ES-I3 (cell line): ENCODE data around the gene CXCR3.
"Not testable (repeated sequence)": the region's sequence is repeated elsewhere in the genome, so short reads cannot be mapped to it uniquely, and the experiment has no call there.

Source experiments
- H3K36me3 ChIP-seq: 2 replicates; pipeline ENCODE4 v1.6.1; 2013; ENCODE audit warnings: mild to moderate bottlenecking, low read length, control low read depth, moderate library complexity; ENCODE audit not compliant: insufficient read depth
- H3K4me1 ChIP-seq: 2 replicates; pipeline ENCODE4 v1.6.1; 2013; ENCODE audit warnings: mild to moderate bottlenecking, control low read depth, low read length; ENCODE audit not compliant: insufficient read depth
- H3K9ac ChIP-seq: 2 replicates; pipeline ENCODE4 v1.6.1; 2013; ENCODE audit warnings: low read depth, mild to moderate bottlenecking, low read length, moderate library complexity
- H3K9me3 ChIP-seq: 2 replicates; pipeline ENCODE4 v1.6.1; 2013; ENCODE audit warnings: mild to moderate bottlenecking, low read length, moderate library complexity; ENCODE audit not compliant: control insufficient read depth, insufficient read depth

Gene CXCR3

GRCh38 chrX:71653344-71653743, 35.0 kb upstream of the CXCR3 start:
- H3K4me1 ChIP-seq = no peaks in the 10 kb centered on the region
- no peak overlapping the region for H3K9ac ChIP-seq
- H3K36me3 ChIP-seq = no peaks in the 10 kb centered on the region
- no peaks in the 10 kb centered on the region for H3K9me3 ChIP-seq

GRCh38 chrX:71652405-71652804, 34.1 kb upstream of the CXCR3 start:
- Histone ChIP-seq H3K9me3 (no peaks in the 10 kb centered on the region), H3K36me3 (no peaks in the 10 kb centered on the region), H3K9ac (no peak overlapping the region), H3K4me1 (no peaks in the 10 kb centered on the region)

- Histone ChIP-seq H3K4me1 (no peaks in the 10 kb centered on the region), H3K9ac (no peak overlapping the region), H3K36me3 (no peaks in the 10 kb centered on the region), H3K9me3 (no peaks in the 10 kb centered on the region)
Observed at GRCh38 chrX:71650333-71650969, 32.1 kb upstream of the CXCR3 start.

DNA sequence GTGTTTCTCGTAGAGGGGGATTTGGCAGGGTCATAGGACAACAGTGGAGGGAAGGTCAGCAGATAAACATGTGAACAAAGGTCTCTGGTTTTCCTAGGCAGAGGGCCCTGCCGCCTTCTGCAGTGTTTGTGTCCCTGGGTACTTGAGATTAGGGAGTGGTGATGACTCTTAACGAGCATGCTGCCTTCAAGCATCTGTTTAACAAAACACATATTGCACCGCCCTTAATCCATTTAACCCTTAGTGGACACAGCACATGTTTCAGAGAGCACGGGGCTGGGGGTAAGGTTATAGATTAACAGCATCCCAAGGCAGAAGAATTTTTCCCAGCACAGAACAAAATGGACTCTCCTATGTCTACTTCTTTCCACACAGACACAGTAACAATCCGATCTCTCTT, 26.1 kb upstream of the CXCR3 start:
- not testable (repeated sequence) for H3K36me3 ChIP-seq, H3K9me3 ChIP-seq, H3K4me1 ChIP-seq, H3K9ac ChIP-seq

DNA sequence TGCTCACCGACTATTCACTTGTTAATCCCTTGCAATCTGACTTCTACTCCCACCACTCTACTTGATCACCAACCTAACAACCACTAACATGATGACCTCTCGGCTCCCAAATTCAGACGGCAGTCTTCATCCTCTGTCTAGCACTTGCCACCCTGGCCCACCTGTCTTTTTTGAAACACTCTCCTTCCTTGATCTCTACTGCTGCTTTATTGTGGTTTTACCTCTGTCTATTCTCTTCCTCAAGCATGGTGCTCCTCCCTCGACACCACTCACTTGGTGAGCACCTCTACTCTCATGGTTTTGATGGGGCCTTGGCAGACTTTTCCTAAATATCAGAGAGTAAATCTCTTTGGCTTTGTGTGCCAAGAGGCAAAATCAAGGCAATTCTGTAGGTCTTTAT, 21.7 kb upstream of the CXCR3 start:
- Histone ChIP-seq H3K9ac (no peak overlapping the region), H3K9me3 (no peaks in the 10 kb centered on the region), H3K4me1 (no peaks in the 10 kb centered on the region), H3K36me3 (no peaks in the 10 kb centered on the region)

- no peaks in the 10 kb centered on the region for H3K36me3 ChIP-seq
- H3K9me3 ChIP-seq = no peaks in the 10 kb centered on the region
- H3K9ac ChIP-seq = no peak overlapping the region
- H3K4me1 ChIP-seq = no peaks in the 10 kb centered on the region
Observed at GRCh38 chrX:71638409-71638808, 20.1 kb upstream of the CXCR3 start.

DNA sequence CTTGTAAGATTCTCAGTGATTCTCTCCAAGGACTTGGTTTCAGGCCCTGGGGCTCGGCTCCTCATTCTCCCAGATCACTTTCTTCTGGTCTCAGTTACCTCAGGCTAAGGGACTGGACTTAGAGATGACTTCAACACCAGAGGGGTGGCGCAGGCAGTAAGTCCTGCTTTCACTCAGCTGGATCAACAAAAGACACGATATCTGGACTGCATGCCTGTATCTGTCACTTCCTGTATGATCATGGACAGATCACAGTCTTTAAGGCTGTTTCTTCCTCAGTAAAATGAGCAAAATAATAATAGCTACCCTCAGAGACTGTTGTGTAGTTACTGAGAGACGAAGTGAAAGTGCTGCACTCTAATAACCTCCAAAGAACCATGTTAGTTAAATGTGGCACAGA, 19.5 kb upstream of the CXCR3 start:
- Histone ChIP-seq H3K36me3 (no peaks in the 10 kb centered on the region), H3K9me3 (no peaks in the 10 kb centered on the region), H3K4me1 (no peaks in the 10 kb centered on the region), H3K9ac (no peak overlapping the region)

- H3K9me3 ChIP-seq = no peaks in the 10 kb centered on the region
- H3K36me3 ChIP-seq = no peaks in the 10 kb centered on the region
- H3K4me1 ChIP-seq = no peaks in the 10 kb centered on the region
- no peak overlapping the region for H3K9ac ChIP-seq
Observed at GRCh38 chrX:71637253-71637618, 18.9 kb upstream of the CXCR3 start.

DNA sequence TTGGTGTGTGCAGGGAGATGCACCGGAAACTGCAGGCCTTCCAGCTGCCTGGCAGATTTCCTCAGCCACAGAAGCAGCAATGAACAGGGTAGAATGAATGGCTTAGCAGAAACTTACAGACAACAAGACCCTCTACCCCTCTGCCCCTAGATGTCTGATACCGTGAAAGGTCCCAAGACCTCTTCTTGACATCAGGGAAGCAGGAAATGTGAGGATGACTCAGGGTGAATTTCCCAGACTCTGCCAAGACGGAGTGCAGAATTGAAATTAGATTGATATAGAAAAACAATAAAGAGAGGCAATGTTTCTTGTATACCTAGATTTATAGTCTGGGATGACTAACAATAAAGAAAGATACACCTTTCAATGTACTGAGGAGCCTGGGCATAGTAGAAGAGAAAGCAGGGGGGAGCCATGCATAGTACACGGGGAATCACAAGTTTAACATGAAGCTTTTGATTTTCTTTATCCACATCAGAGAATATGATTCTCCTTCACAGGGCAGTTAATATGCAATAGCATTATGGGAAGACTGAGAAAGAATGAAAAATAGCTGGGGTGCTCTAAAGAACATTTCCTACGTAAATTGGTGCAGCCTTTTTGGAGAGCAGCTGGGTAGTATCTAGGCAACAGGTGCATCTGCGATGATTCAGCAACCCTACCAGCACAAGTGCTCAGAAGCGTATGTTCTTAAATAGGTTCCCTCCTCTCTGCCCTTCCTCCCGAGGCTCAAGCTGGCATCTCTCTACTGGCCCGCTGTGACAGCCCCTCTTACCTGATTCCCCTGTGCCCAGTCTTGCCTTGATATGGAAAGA, 18.3 kb upstream of the CXCR3 start:
- Histone ChIP-seq H3K36me3 (no peaks in the 10 kb centered on the region), H3K4me1 (no peaks in the 10 kb centered on the region), H3K9me3 (no peaks in the 10 kb centered on the region), H3K9ac (no peak overlapping the region)

- Histone ChIP-seq H3K36me3 (no peaks in the 10 kb centered on the region), H3K9ac (no peak overlapping the region), H3K4me1 (no peaks in the 10 kb centered on the region), H3K9me3 (no peaks in the 10 kb centered on the region)
Observed at GRCh38 chrX:71634366-71634765, 16.1 kb upstream of the CXCR3 start.

DNA sequence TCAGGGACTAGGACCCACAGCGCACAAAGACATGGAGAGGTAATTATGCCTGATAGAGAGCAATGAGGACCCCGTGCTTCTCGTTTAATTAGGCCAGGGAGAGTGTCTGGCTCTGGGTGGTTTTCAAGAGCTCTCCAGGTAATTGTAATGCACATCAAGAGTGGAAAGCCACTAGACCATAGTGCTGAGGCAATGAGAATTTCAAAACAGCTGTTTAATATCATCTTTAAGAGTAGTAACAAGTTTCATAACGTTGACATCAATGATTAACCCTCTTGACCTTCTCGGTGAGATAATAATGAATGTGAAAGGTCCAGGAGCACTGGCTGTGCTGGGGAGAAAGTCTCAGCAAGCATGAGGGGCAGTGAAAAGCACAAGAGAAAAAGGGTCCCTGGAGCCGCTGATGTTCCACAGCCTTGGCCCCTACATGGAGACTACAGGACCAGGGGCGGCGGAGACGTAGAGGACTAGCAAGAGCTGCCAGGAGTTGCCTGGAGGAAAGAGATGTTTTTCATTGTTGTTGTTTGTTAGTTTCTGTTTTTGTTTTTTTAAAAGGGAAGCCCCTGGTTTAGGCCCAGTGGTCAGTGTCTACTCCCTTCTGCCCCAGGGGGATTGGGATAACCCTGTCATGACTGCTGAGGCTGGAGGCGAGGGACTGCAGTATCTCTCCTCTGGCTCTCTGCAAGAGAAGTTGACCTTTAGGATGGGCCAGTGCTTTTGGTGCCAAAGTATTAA, 14.8 kb upstream of the CXCR3 start:
- no peaks in the 10 kb centered on the region for H3K9me3 ChIP-seq
- H3K9ac ChIP-seq = no peak overlapping the region
- no peaks in the 10 kb centered on the region for H3K4me1 ChIP-seq
- no peaks in the 10 kb centered on the region for H3K36me3 ChIP-seq

DNA sequence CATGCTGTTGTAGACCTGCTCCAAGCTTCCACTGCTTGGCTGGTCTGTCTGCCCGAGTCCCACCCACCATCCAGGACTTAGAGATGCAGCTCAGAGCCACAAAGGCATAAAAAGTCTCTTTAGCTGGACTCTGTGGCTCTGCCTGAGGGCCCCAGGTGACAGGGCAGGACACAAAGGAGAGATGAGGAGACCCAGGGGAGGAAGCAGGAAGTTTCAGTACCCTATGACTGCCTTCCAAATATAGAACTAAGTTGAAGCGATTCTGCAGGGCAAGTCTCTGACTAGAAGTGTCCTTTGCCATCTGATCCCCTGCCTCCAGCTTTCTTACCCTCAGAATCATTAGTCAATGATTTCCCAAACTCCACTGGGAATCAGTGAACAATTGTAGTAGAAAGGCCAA, 11.2 kb upstream of the CXCR3 start:
- H3K4me1 ChIP-seq = no peaks in the 10 kb centered on the region
- H3K36me3 ChIP-seq = no peaks in the 10 kb centered on the region
- H3K9ac ChIP-seq = no peak overlapping the region
- H3K9me3 ChIP-seq = no peaks in the 10 kb centered on the region

- Histone ChIP-seq H3K4me1 (peaks cover 5% of the 10 kb centered on the region; the same call in 1 of the 2 replicates), H3K9ac (no peak overlapping the region), H3K36me3 (no peaks in the 10 kb centered on the region), H3K9me3 (no peaks in the 10 kb centered on the region)
Observed at GRCh38 chrX:71627588-71628404, 9.5 kb upstream of the CXCR3 start.

DNA sequence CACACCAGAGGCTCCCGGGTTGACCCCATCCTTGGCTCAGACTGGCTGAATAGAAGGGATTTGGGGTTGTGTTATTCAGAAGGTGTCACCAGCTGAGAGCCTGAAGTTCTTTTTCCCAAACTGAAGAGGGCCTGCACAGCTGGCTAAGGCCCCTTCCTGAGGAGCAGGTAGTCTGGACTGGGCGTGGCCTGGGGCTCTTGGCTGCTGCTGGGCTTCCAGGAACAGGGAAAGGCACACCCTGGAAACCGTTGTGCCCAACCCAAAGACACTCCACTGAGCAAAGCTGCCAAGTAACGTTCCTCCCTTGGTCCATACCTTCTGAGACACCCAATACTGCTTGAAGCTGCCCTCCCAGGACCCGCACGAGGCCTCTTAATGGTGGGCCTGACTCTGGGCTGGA, 8.3 kb upstream of the CXCR3 start:
- no peaks in the 10 kb centered on the region for H3K9me3 ChIP-seq
- peaks cover 5% of the 10 kb centered on the region; the same call in 1 of the 2 replicates for H3K4me1 ChIP-seq
- H3K9ac ChIP-seq = no peak overlapping the region
- no peaks in the 10 kb centered on the region for H3K36me3 ChIP-seq
